Liver (tissue), 9 donors: ENCODE measurements around the gene TMEM14A. TPM values are rescaled to one million over a fixed set of nuclear protein-coding genes. Genes with fewer than 3 reads are reported as not detected.
"Not testable (repeated sequence)": the region's sequence is repeated elsewhere in the genome, so short reads cannot be mapped to it uniquely, and the experiment has no call there.

Source experiments
- DNase-seq: peaks from one replicate; pipeline ENCODE4 v3.0.0-alpha.2; 2017; ENCODE audit warnings: low spot score
- H3K27ac ChIP-seq, 2 donors: one replicate each; pipeline ENCODE4 v1.7.0; 2013; ENCODE audit warnings: inconsistent platforms in 2 of 2, low read length in 2 of 2, control low read depth in 1 of 2, low read depth in 1 of 2, mild to moderate bottlenecking in 1 of 2
- H3K27me3 ChIP-seq, 4 donors: one replicate each; pipeline versions ENCODE4 v1.6.1 to v1.7.0; 2013; ENCODE audit warnings: low read length in 3 of 4, inconsistent platforms in 1 of 4, mild to moderate bottlenecking in 1 of 4, moderate library complexity in 1 of 4; ENCODE audit not compliant: control insufficient read depth in 4 of 4, insufficient read depth in 4 of 4
- H3K36me3 ChIP-seq, 4 donors: one replicate each; pipeline versions ENCODE4 v1.6.1 to v1.7.0; 2013; ENCODE audit warnings: low read length in 3 of 4, mild to moderate bottlenecking in 3 of 4, low read depth in 1 of 4, moderate library complexity in 1 of 4; ENCODE audit not compliant: control insufficient read depth in 4 of 4, insufficient read depth in 3 of 4
- H3K4me1 ChIP-seq, 4 donors: one replicate each; pipeline versions ENCODE4 v1.6.1 to v1.7.0; 2013; ENCODE audit warnings: low read length in 3 of 4, mild to moderate bottlenecking in 3 of 4, moderate library complexity in 1 of 4; ENCODE audit not compliant: control insufficient read depth in 4 of 4, insufficient read depth in 4 of 4
- H3K4me3 ChIP-seq, 3 donors: one replicate each; pipeline versions ENCODE4 v1.6.1 to v1.7.0; 2013; ENCODE audit warnings: low read length in 3 of 3, control low read depth in 1 of 3, low read depth in 1 of 3, mild to moderate bottlenecking in 1 of 3
- H3K9ac ChIP-seq, 2 donors: one replicate each; pipeline ENCODE4 v1.7.0; 2013; ENCODE audit warnings: low read length in 2 of 2, mild to moderate bottlenecking in 2 of 2, moderate library complexity in 2 of 2, control low read depth in 1 of 2, low read depth in 1 of 2
- H3K9me3 ChIP-seq, 4 donors: one replicate each; pipeline versions ENCODE4 v1.6.1 to v1.7.0; 2013; ENCODE audit warnings: low read length in 3 of 4; ENCODE audit not compliant: control insufficient read depth in 4 of 4
- EGR1 ChIP-seq, 2 donors: IDR thresholded peaks; 2 replicates each; pipeline ENCODE4 v1.6.1; 2016 to 2018; ENCODE audit warnings: antibody characterized with exemption in 2 of 2, low read depth in 2 of 2
- FOXA1 ChIP-seq: IDR thresholded peaks from 2 replicates; pipeline ENCODE4 v1.6.1; 2016; ENCODE audit warnings: antibody characterized with exemption
- HNF4G ChIP-seq: IDR thresholded peaks from 2 replicates; pipeline ENCODE4 v1.6.1; 2016; ENCODE audit warnings: antibody characterized with exemption
- JUND ChIP-seq, 2 donors: IDR thresholded peaks; 2 replicates each; pipeline ENCODE4 v1.6.1; 2016; ENCODE audit warnings: antibody characterized with exemption in 2 of 2
- NR2F2 ChIP-seq: IDR thresholded peaks from 2 replicates; pipeline ENCODE4 v1.6.1; 2016; ENCODE audit warnings: antibody characterized with exemption
- RAD21 ChIP-seq, 2 donors: IDR thresholded peaks; 2 replicates each; pipeline ENCODE4 v1.6.1; 2016; ENCODE audit warnings: antibody characterized with exemption in 2 of 2, mild to moderate bottlenecking in 2 of 2
- RXRA ChIP-seq, 2 donors: IDR thresholded peaks; 2 replicates each; pipeline ENCODE4 v1.6.1; 2017 to 2018; ENCODE audit warnings: antibody characterized with exemption in 2 of 2, mild to moderate bottlenecking in 1 of 2
- SP1 ChIP-seq: IDR thresholded peaks from 2 replicates; pipeline ENCODE4 v1.6.1; 2018; ENCODE audit warnings: antibody characterized with exemption, mild to moderate bottlenecking
- TAF1 ChIP-seq: conservative IDR thresholded peaks from 2 replicates; pipeline ENCODE4 v1.6.1; 2016; ENCODE audit warnings: antibody characterized with exemption, mild to moderate bottlenecking
- YY1 ChIP-seq: IDR thresholded peaks from 2 replicates; pipeline ENCODE4 v1.6.1; 2016; ENCODE audit warnings: antibody characterized with exemption, mild to moderate bottlenecking
- WGBS: extraction: QIAGEN DNeasy Blood & Tissue Kit; methylation state at CpG from one replicate; pipeline ENCODE4 v1.1.7; 2013; 5-methylcytosine and 5-hydroxymethylcytosine counted together
- polyA plus RNA-seq, 2 donors: library from polyadenylated mRNA; stranded (reverse) in 1 of 2; unstranded in 1 of 2; fragments of 200-250 nt in 1 of 2; fragments of >200 nt in 1 of 2; fragmentation: Nextera tagmentation in 1 of 2; extraction: Ambion mirVana in 1 of 2; gene quantifications; one replicate each; pipeline versions ENCODE4 v1.2.1 to v1.2.3, GENCODE V29; 2013 to 2015
- total RNA-seq, 2 donors: library from RNA; depleted of rRNA; stranded (reverse); fragments of >200 nt; gene quantifications; one replicate each; pipeline ENCODE4 v1.2.3, GENCODE V29; 2014
- TF ChIP-seq, protein P1 (sequence below): IDR thresholded peaks from 2 replicates; pipeline ENCODE4 v1.6.1; 2016; ENCODE audit warnings: antibody characterized with exemption, mild to moderate bottlenecking
- TF ChIP-seq, protein P2 (sequence below): fragments of 150-350 bp; IDR thresholded peaks from 2 replicates; pipeline ENCODE4 v1.5.1; 2017; ENCODE audit warnings: improper control_type of control experiment, low read depth, low read length; ENCODE audit not compliant: missing input control
- TF ChIP-seq, protein P3 (sequence below): IDR thresholded peaks from 2 replicates; pipeline ENCODE4 v1.6.1; 2016; ENCODE audit warnings: antibody characterized with exemption
- TF ChIP-seq, protein P4 (sequence below): IDR thresholded peaks from 2 replicates; pipeline ENCODE4 v1.6.1; 2016; ENCODE audit warnings: antibody characterized with exemption
- TF ChIP-seq, protein P5 (sequence below): IDR thresholded peaks from 2 replicates; pipeline ENCODE4 v1.6.1; 2016; ENCODE audit warnings: antibody characterized with exemption
- donor health status: healthy.
- donor health status: healthy.
- donor health status: healthy.
- donor health status: healthy.
- donor health status: healthy.

The TMEM14A gene
- total and polyA plus RNA-seq, 4 donors: 15.6 to 63.6 (median 22.9) TPM

DNA sequence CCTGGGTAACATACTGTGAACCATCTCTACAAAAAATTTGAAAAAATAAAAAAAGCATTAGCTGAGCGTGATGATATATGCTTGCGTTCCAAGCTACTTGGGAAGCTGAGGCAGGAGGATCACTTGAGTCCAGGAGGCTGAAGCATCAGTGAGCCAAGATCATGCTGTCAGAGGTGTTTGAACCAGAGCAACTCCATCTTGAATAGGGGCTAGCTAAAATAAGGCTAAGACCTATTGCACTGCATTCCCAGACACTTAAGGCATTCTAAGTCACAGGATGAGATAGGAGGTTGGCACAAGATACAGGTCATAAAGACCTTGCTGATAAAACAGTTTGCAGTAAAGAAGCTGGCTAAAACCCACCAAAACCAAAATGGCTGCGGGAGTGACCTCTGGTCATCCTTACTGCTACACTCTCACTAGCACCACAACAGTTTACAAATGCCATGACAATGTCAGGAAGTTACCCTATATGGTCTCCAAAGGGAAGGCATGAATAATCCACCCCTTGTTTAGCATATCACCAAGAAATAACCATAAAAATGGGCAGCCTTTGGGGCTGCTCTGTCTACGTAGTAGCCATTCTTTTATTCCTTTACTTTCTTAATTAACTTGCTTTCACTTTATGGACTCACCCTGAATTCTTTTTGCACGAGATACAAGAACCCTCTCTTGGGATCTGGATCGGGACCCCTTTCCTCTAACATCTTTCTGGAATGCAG, 34.0 kb downstream of the TMEM14A start:
- H3K27me3 ChIP-seq, H3K4me1 ChIP-seq, H3K4me3 ChIP-seq, H3K9me3 ChIP-seq, DNase-seq, H3K9ac ChIP-seq, H3K36me3 ChIP-seq, H3K27ac ChIP-seq: not testable (repeated sequence)
- WGBS: 96% methylated on average over 6 of the region's 6 CpGs

DNA sequence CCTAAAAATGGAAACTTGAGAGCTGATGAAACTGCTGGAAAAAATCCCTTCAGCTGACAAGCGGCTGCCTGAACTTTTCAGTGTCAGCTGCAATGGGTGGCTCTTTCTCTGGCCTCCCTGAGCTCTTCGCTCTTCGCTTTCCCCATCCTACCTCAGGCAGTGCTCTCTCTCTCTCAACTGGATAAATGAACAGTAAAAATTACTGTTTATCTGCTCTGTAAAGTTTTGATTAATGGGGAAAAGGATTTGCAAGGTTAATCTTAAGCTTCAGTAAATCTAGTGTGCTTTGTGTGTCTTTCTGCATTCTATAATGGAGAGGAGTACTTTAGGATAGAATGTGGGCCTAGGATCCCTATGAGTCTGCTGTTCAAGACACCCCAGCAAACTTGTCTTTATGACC, 35.1 kb downstream of the TMEM14A start:
- Histone ChIP-seq H3K27me3 (no peaks in the 10 kb centered on the region), H3K9ac (no peak overlapping the region), H3K4me3 (no peak overlapping the region), H3K4me1 (peaks cover 0 to 5% (median 2%) of the 10 kb centered on the region in 4 donors), H3K9me3 (no peaks in the 10 kb centered on the region), H3K36me3 (no peaks in the 10 kb centered on the region), H3K27ac (no peak overlapping the region)
- WGBS: 97% methylated on average over 3 of the region's 3 CpGs
- no peak for DNase-seq
- TF ChIP-seq FOXA1: no peak
- TF ChIP-seq, protein P1, sequence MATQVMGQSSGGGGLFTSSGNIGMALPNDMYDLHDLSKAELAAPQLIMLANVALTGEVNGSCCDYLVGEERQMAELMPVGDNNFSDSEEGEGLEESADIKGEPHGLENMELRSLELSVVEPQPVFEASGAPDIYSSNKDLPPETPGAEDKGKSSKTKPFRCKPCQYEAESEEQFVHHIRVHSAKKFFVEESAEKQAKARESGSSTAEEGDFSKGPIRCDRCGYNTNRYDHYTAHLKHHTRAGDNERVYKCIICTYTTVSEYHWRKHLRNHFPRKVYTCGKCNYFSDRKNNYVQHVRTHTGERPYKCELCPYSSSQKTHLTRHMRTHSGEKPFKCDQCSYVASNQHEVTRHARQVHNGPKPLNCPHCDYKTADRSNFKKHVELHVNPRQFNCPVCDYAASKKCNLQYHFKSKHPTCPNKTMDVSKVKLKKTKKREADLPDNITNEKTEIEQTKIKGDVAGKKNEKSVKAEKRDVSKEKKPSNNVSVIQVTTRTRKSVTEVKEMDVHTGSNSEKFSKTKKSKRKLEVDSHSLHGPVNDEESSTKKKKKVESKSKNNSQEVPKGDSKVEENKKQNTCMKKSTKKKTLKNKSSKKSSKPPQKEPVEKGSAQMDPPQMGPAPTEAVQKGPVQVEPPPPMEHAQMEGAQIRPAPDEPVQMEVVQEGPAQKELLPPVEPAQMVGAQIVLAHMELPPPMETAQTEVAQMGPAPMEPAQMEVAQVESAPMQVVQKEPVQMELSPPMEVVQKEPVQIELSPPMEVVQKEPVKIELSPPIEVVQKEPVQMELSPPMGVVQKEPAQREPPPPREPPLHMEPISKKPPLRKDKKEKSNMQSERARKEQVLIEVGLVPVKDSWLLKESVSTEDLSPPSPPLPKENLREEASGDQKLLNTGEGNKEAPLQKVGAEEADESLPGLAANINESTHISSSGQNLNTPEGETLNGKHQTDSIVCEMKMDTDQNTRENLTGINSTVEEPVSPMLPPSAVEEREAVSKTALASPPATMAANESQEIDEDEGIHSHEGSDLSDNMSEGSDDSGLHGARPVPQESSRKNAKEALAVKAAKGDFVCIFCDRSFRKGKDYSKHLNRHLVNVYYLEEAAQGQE: no peak
- TF ChIP-seq, protein P2, sequence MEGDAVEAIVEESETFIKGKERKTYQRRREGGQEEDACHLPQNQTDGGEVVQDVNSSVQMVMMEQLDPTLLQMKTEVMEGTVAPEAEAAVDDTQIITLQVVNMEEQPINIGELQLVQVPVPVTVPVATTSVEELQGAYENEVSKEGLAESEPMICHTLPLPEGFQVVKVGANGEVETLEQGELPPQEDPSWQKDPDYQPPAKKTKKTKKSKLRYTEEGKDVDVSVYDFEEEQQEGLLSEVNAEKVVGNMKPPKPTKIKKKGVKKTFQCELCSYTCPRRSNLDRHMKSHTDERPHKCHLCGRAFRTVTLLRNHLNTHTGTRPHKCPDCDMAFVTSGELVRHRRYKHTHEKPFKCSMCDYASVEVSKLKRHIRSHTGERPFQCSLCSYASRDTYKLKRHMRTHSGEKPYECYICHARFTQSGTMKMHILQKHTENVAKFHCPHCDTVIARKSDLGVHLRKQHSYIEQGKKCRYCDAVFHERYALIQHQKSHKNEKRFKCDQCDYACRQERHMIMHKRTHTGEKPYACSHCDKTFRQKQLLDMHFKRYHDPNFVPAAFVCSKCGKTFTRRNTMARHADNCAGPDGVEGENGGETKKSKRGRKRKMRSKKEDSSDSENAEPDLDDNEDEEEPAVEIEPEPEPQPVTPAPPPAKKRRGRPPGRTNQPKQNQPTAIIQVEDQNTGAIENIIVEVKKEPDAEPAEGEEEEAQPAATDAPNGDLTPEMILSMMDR: no peak
- TF ChIP-seq, protein P3, sequence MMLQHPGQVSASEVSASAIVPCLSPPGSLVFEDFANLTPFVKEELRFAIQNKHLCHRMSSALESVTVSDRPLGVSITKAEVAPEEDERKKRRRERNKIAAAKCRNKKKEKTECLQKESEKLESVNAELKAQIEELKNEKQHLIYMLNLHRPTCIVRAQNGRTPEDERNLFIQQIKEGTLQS: no peak
- TF ChIP-seq, protein P4, sequence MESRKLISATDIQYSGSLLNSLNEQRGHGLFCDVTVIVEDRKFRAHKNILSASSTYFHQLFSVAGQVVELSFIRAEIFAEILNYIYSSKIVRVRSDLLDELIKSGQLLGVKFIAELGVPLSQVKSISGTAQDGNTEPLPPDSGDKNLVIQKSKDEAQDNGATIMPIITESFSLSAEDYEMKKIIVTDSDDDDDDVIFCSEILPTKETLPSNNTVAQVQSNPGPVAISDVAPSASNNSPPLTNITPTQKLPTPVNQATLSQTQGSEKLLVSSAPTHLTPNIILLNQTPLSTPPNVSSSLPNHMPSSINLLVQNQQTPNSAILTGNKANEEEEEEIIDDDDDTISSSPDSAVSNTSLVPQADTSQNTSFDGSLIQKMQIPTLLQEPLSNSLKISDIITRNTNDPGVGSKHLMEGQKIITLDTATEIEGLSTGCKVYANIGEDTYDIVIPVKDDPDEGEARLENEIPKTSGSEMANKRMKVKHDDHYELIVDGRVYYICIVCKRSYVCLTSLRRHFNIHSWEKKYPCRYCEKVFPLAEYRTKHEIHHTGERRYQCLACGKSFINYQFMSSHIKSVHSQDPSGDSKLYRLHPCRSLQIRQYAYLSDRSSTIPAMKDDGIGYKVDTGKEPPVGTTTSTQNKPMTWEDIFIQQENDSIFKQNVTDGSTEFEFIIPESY: no peak
- TF ChIP-seq TAF1: no peak
- TF ChIP-seq RXRA (IDR thresholded peaks at IDR 0.05): no peak
- TF ChIP-seq NR2F2: no peak
- no peak for TF ChIP-seq SP1
- no peak for TF ChIP-seq RAD21 (IDR thresholded peaks at IDR 0.05)
- no peak for TF ChIP-seq EGR1 (IDR thresholded peaks at IDR 0.05; ENCODE audit: low read depth in 2 of 2)
- TF ChIP-seq HNF4G: no peak
- no peak for TF ChIP-seq JUND (IDR thresholded peaks at IDR 0.05)
- TF ChIP-seq, protein P5, sequence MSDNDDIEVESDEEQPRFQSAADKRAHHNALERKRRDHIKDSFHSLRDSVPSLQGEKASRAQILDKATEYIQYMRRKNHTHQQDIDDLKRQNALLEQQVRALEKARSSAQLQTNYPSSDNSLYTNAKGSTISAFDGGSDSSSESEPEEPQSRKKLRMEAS: no peak
- no peak for TF ChIP-seq YY1
